Parathyroid adenoma (tissue), 2 donors: Measurements from ENCODE around the gene TSEN15.
"Not testable (repeated sequence)": the region's sequence is repeated elsewhere in the genome, so short reads cannot be mapped to it uniquely, and the experiment has no call there.

ENCODE experiments used
- H2AFZ ChIP-seq: fragments of 300-600 bp; sonication (generic); one replicate; pipeline ENCODE4 v1.7.0; 2017; ENCODE audit warnings: antibody characterized with exemption, mild to moderate bottlenecking
- H3K27ac ChIP-seq: fragments of 300-600 bp; sonication (generic); one replicate; pipeline ENCODE4 v1.7.0; 2017
- H3K27me3 ChIP-seq: fragments of 300-600 bp; sonication (generic); one replicate; pipeline ENCODE4 v1.7.0; 2017; ENCODE audit warnings: low read length; ENCODE audit not compliant: control insufficient read depth, insufficient read depth
- H3K36me3 ChIP-seq: fragments of 300-600 bp; sonication (generic); one replicate; pipeline ENCODE4 v1.7.0; 2017; ENCODE audit warnings: low read length; ENCODE audit not compliant: control insufficient read depth, insufficient read depth
- H3K4me1 ChIP-seq: fragments of 300-600 bp; sonication (generic); one replicate; pipeline ENCODE4 v1.7.0; 2017; ENCODE audit warnings: control low read depth
- H3K4me2 ChIP-seq: fragments of 300-600 bp; sonication (generic); one replicate; pipeline ENCODE4 v1.7.0; 2017; ENCODE audit warnings: low read length
- H3K4me3 ChIP-seq: fragments of 300-600 bp; sonication (generic); one replicate; pipeline ENCODE4 v1.7.0; 2017; ENCODE audit warnings: low read depth, low read length
- H3K79me2 ChIP-seq: fragments of 300-600 bp; sonication (generic); one replicate; pipeline ENCODE4 v1.7.0; 2017; ENCODE audit warnings: control low read depth
- H3K9ac ChIP-seq: fragments of 300-600 bp; sonication (generic); one replicate; pipeline ENCODE4 v1.7.0; 2017; ENCODE audit warnings: mild to moderate bottlenecking
- H3K9me3 ChIP-seq: fragments of 300-600 bp; sonication (generic); one replicate; pipeline ENCODE4 v1.7.0; 2017; ENCODE audit warnings: low read length; ENCODE audit not compliant: control insufficient read depth
- CTCF ChIP-seq: fragments of 300-600 bp; sonication (generic); IDR thresholded peaks from one replicate; pipeline ENCODE4 v1.7.0; 2017; ENCODE audit warnings: antibody characterized with exemption, mild to moderate bottlenecking
- donor health status: primary hyperparathyroidism.

Gene TSEN15

GRCh38 chr1:184088037-184088436 lies 36.5 kb downstream of the TSEN15 start:
- Histone ChIP-seq H3K9me3 (no peaks in the 10 kb centered on the region), H3K36me3 (no peaks in the 10 kb centered on the region), H3K27ac (no peak overlapping the region), H3K4me1 (no peaks in the 10 kb centered on the region), H3K27me3 (no peaks in the 10 kb centered on the region), H3K4me2 (no peak overlapping the region), H2AFZ (no peak overlapping the region), H3K79me2 (no peaks in the 10 kb centered on the region), H3K4me3 (no peak overlapping the region), H3K9ac (no peak overlapping the region)
- no peak for TF ChIP-seq CTCF

- H3K27ac ChIP-seq, result no peak overlapping the region
- H3K79me2 ChIP-seq, result no peaks in the 10 kb centered on the region
- no peak for TF ChIP-seq CTCF
- no peaks in the 10 kb centered on the region for H3K9me3 ChIP-seq
- no peak overlapping the region for H2AFZ ChIP-seq
- no peak overlapping the region for H3K9ac ChIP-seq
- H3K4me1 ChIP-seq, result no peaks in the 10 kb centered on the region
- H3K4me2 ChIP-seq, result no peak overlapping the region
- H3K27me3 ChIP-seq, result no peaks in the 10 kb centered on the region
- H3K4me3 ChIP-seq, result no peak overlapping the region
- H3K36me3 ChIP-seq, result no peaks in the 10 kb centered on the region
These were observed 41.5 kb downstream of the TSEN15 start for GRCh38 chr1:184093071-184093470.

- Histone ChIP-seq H2AFZ (no peak overlapping the region), H3K4me1 (no peaks in the 10 kb centered on the region), H3K4me2 (no peak overlapping the region), H3K36me3 (no peaks in the 10 kb centered on the region), H3K27me3 (no peaks in the 10 kb centered on the region), H3K79me2 (no peaks in the 10 kb centered on the region), H3K9me3 (no peaks in the 10 kb centered on the region), H3K4me3 (no peak overlapping the region), H3K27ac (no peak overlapping the region), H3K9ac (no peak overlapping the region)
- TF ChIP-seq CTCF, result no peak
These were observed 44.5 kb downstream of the TSEN15 start for GRCh38 chr1:184096005-184096404.

GRCh38 chr1:184096580-184096979 lies 45.0 kb downstream of the TSEN15 start:
- not testable (repeated sequence) for H3K27ac ChIP-seq, H3K4me3 ChIP-seq, H3K4me2 ChIP-seq, H3K36me3 ChIP-seq, H3K79me2 ChIP-seq, H3K9me3 ChIP-seq, H2AFZ ChIP-seq, H3K27me3 ChIP-seq, H3K9ac ChIP-seq, H3K4me1 ChIP-seq

- Histone ChIP-seq H3K79me2 (no peaks in the 10 kb centered on the region), H3K27me3 (no peaks in the 10 kb centered on the region), H3K27ac (no peak overlapping the region), H3K36me3 (no peaks in the 10 kb centered on the region), H3K9ac (no peak overlapping the region), H3K4me2 (no peak overlapping the region), H2AFZ (no peak overlapping the region), H3K4me1 (no peaks in the 10 kb centered on the region), H3K4me3 (no peak overlapping the region), H3K9me3 (peaks cover 3% of the 10 kb centered on the region)
- TF ChIP-seq CTCF, result no peak
These were observed 49.6 kb downstream of the TSEN15 start for GRCh38 chr1:184101141-184101540.
